ENCODE results near the gene SH2D6.

The SH2D6 gene

GRCh38 chr2:85444629-85445172 is 26.2 kb downstream of the SH2D6 start:
- POLR2A ChIA-PET = interaction anchor here (1.0 to 3.2 kb wide), 3 partner anchors 90 to 116 kb away, joined by 5 to 56 read pairs (median 8); partner anchors contain the start of genes ELMOD3, GGCX, MAT2A and RETSAT
- Histone ChIP-seq H3K4me1 (ENCODE audit: control insufficient read depth, insufficient read depth, low read length) (no peaks in the 10 kb centered on the region; the same call in 1 of the 2 replicates), H3K4me3 (ENCODE audit: low read depth, low read length) (no peak overlapping the region), H3K36me3 (ENCODE audit: control insufficient read depth in 2 of 2, insufficient read depth in 1 of 2, low read length in 2 of 2) (no peaks in the 10 kb centered on the region), H3K9me3 (ENCODE audit: control insufficient read depth, insufficient read depth, low read depth, low read length) (no peaks in the 10 kb centered on the region), H3K27ac (ENCODE audit: extremely low read depth, low read depth, low read length) (no peak overlapping the region)
- CTCF ChIA-PET = no interaction called here
- TF ChIP-seq HOXC10 (CRISPR knock-in tag; IDR thresholded peaks at IDR 0.05) (no peak), EGR2 (tag by site-specific recombination; IDR thresholded peaks at IDR 0.05; ENCODE audit: low read depth) (no peak), ZNF600 (tag by site-specific recombination; IDR thresholded peaks at IDR 0.05) (no peak), ZNF426 (tag by site-specific recombination; IDR thresholded peaks at IDR 0.05) (no peak), ZNF544 (tag by site-specific recombination; IDR thresholded peaks at IDR 0.05) (no peak), ZNF398 (tag by site-specific recombination; IDR thresholded peaks at IDR 0.05) (0 out of 2 replicates have a peak, but pooled peaks have one; percentile 12), PRDM10 (tag by site-specific recombination; IDR thresholded peaks at IDR 0.05) (peak; percentile 82), ZNF223 (tag by site-specific recombination; IDR thresholded peaks at IDR 0.05) (no peak)

- no peak overlapping the region for H3K4me3 ChIP-seq (ENCODE audit: low read depth, low read length)
- no peaks in the 10 kb centered on the region; the same call in 1 of the 2 replicates for H3K4me1 ChIP-seq (ENCODE audit: control insufficient read depth, insufficient read depth, low read length)
- ChIA-PET CTCF (interaction anchor here (0.8 kb wide), 1 partner anchor 29 kb away, joined by 5 read pairs; no protein-coding TSS in a partner anchor), POLR2A (interaction anchor here (0.8 to 3.2 kb wide), 11 partner anchors 8 to 166 kb away, joined by 3 to 56 read pairs (median 4); partner anchors contain the start of genes C2orf68, ELMOD3, GGCX and MAT2A)
- no peaks in the 10 kb centered on the region for H3K36me3 ChIP-seq (ENCODE audit: control insufficient read depth in 2 of 2, insufficient read depth in 1 of 2, low read length in 2 of 2)
- peak overlapping the region; percentile 68 for H3K27ac ChIP-seq (ENCODE audit: extremely low read depth, low read depth, low read length)
- H3K9me3 ChIP-seq (ENCODE audit: control insufficient read depth, insufficient read depth, low read depth, low read length) = no peaks in the 10 kb centered on the region
- TF ChIP-seq PRDM2 (tag by site-specific recombination; IDR thresholded peaks at IDR 0.05; ENCODE audit: borderline replicate concordance) = no peak
- TF ChIP-seq ZNF2 (tag by site-specific recombination; IDR thresholded peaks at IDR 0.05) = no peak
- TF ChIP-seq GLIS2 (tag by site-specific recombination; IDR thresholded peaks at IDR 0.05) = 0 out of 2 replicates have a peak, but pooled peaks have one; percentile 29
- TF ChIP-seq SCRT2 (tag by site-specific recombination; IDR thresholded peaks at IDR 0.05) = peak; percentile 95; the same call in 1 of the 2 replicates
- TF ChIP-seq SP7 (tag by site-specific recombination; IDR thresholded peaks at IDR 0.05) = peak; percentile 40; the same call in 1 of the 2 replicates
- peak; percentile 98 for TF ChIP-seq ZNF223 (tag by site-specific recombination; IDR thresholded peaks at IDR 0.05)
- 0 out of 2 replicates have a peak, but pooled peaks have one; percentile 11 for TF ChIP-seq KLF8 (tag by site-specific recombination; IDR thresholded peaks at IDR 0.05)
- TF ChIP-seq ZBTB10 (tag by site-specific recombination; IDR thresholded peaks at IDR 0.05) = peak; percentile 32; the same call in 1 of the 2 replicates
- peak; percentile 56 for TF ChIP-seq ZBTB8A (tag by site-specific recombination; IDR thresholded peaks at IDR 0.05)
- no peak for TF ChIP-seq ZNF426 (tag by site-specific recombination; IDR thresholded peaks at IDR 0.05)
- TF ChIP-seq SALL2 (tag by site-specific recombination; IDR thresholded peaks at IDR 0.05; ENCODE audit: borderline replicate concordance) = no peak
Observed at GRCh38 chr2:85445316-85446295, 27.1 kb downstream of the SH2D6 start.

Measured in HEK293 (cell line).